ENCODE measurements around the gene AGAP4.
"Not testable (repeated sequence)": the region's sequence is repeated elsewhere in the genome, so short reads cannot be mapped to it uniquely, and the experiment has no call there.

Gene AGAP4

GRCh38 chr10:45847400-45847799 is at the start of gene AGAP4:
TSS of gene AGAP4 (minus strand) at chr10:45847500. CDS start at chr10:45847347, 153 bp downstream.
- not testable (repeated sequence) for DNase-seq (ENCODE audit: low spot score)

GRCh38 chr10:45890721-45891120 is 43.4 kb upstream of the AGAP4 start:
- DNase-seq (ENCODE audit: low spot score) = not testable (repeated sequence)

- not testable (repeated sequence) for DNase-seq (ENCODE audit: low spot score)
Observed at GRCh38 chr10:45889539-45890230, 42.4 kb upstream of the AGAP4 start.

- not testable (repeated sequence) for DNase-seq (ENCODE audit: low spot score)
Observed at GRCh38 chr10:45882880-45883279, 35.6 kb upstream of the AGAP4 start.

- not testable (repeated sequence) for DNase-seq (ENCODE audit: low spot score)
Observed at GRCh38 chr10:45865404-45865803, 18.1 kb upstream of the AGAP4 start.

- not testable (repeated sequence) for DNase-seq (ENCODE audit: low spot score)
Observed at GRCh38 chr10:45864264-45864663, 17.0 kb upstream of the AGAP4 start.

- not testable (repeated sequence) for DNase-seq (ENCODE audit: low spot score)
Observed at GRCh38 chr10:45863632-45864031, 16.3 kb upstream of the AGAP4 start.

GRCh38 chr10:45857931-45858330 is 10.6 kb upstream of the AGAP4 start:
- DNase-seq (ENCODE audit: low spot score) = not testable (repeated sequence)

- not testable (repeated sequence) for DNase-seq (ENCODE audit: low spot score)
Observed at GRCh38 chr10:45848467-45848866, 1.2 kb upstream of the AGAP4 start.

- not testable (repeated sequence) for DNase-seq (ENCODE audit: low spot score)
Observed at GRCh38 chr10:45822918-45823317, 24.4 kb downstream of the AGAP4 start.

- not testable (repeated sequence) for DNase-seq (ENCODE audit: low spot score)
Observed at GRCh38 chr10:45820107-45820830, 27.0 kb downstream of the AGAP4 start.

GRCh38 chr10:45819552-45819951 is 27.7 kb downstream of the AGAP4 start:
- no peak for DNase-seq (ENCODE audit: low spot score)

- no peak for DNase-seq (ENCODE audit: low spot score)
Observed at GRCh38 chr10:45817912-45818311, 29.4 kb downstream of the AGAP4 start.

GRCh38 chr10:45817130-45817859 is 30.0 kb downstream of the AGAP4 start:
- DNase-seq (ENCODE audit: low spot score) = no peak

- not testable (repeated sequence) for DNase-seq (ENCODE audit: low spot score)
Observed at GRCh38 chr10:45814146-45814545, 33.2 kb downstream of the AGAP4 start.

- DNase-seq (ENCODE audit: low spot score) = not testable (repeated sequence)
Observed at GRCh38 chr10:45812959-45813358, 34.3 kb downstream of the AGAP4 start.

- no peak for DNase-seq (ENCODE audit: low spot score)
Observed at GRCh38 chr10:45811075-45811474, 36.2 kb downstream of the AGAP4 start.

- no peak for DNase-seq (ENCODE audit: low spot score)
Observed at GRCh38 chr10:45809837-45810236, 37.5 kb downstream of the AGAP4 start.

- not testable (repeated sequence) for DNase-seq (ENCODE audit: low spot score)
Observed at GRCh38 chr10:45804996-45805395, 42.3 kb downstream of the AGAP4 start.

GRCh38 chr10:45803060-45804010 is 44.0 kb downstream of the AGAP4 start:
- DNase-seq (ENCODE audit: low spot score) = not testable (repeated sequence)

- DNase-seq (ENCODE audit: low spot score) = not testable (repeated sequence)
Observed at GRCh38 chr10:45794761-45795160, 52.5 kb downstream of the AGAP4 start.

Measured in AG08396 (cell line).